GM13976 (cell line): Measurements from ENCODE around the gene CNR1.
A peak's percentile ranks its signal among the peaks of the same experiment; 100 is the strongest.

Experiments
- DNase-seq: peaks from one replicate; pipeline ENCODE4 v3.0.0; 2012; ENCODE audit warnings: low spot score
- CTCF ChIP-seq: IDR thresholded peaks from 2 replicates; pipeline ENCODE4 v1.5.1; 2012; ENCODE audit warnings: borderline replicate concordance, mild to moderate bottlenecking; ENCODE audit not compliant: insufficient read depth; ENCODE audit errors: extremely low read depth, missing control alignments, control extremely low read depth
- in situ Hi-C: fragments of 300-500 bp; cut with MboI; formaldehyde crosslinking; loops from one replicate; pipeline ENCODE4 v1.12.0; 2022; ENCODE audit warnings: low sequenced_read_pairs, mixed read lengths, inconsistent platforms; ENCODE audit not compliant: unreplicated experiment

Gene CNR1

GRCh38 chr6:88135578-88136114 is 30.5 kb downstream of the CNR1 start:
- in situ Hi-C loops = no loop called here
- TF ChIP-seq CTCF = no peak
- DNase-seq = peak; percentile 47

- in situ Hi-C loops = no loop called here
- DNase-seq = no peak
- TF ChIP-seq CTCF = no peak
These were observed 31.6 kb downstream of the CNR1 start for GRCh38 chr6:88134575-88134974.

- in situ Hi-C loops = no loop called here
- TF ChIP-seq CTCF = no peak
- no peak for DNase-seq
These were observed 32.4 kb downstream of the CNR1 start for GRCh38 chr6:88133718-88134117.

- in situ Hi-C loops = no loop called here
- no peak for TF ChIP-seq CTCF
- no peak for DNase-seq
These were observed 41.1 kb downstream of the CNR1 start for GRCh38 chr6:88124925-88125557.

- DNase-seq = no peak
- TF ChIP-seq CTCF = no peak
- in situ Hi-C loops = no loop called here
These were observed 45.5 kb downstream of the CNR1 start for GRCh38 chr6:88120635-88121034.

- in situ Hi-C loops = no loop called here
- no peak for TF ChIP-seq CTCF
These were observed 46.4 kb downstream of the CNR1 start for GRCh38 chr6:88119769-88120168.

More at GRCh38 chr6:88119769-88120168, 46.4 kb downstream of the CNR1 start:
- DNase-seq = no peak
